GM21360 (cell line): ENCODE measurements around the gene APPL2.

Experiments
- ATAC-seq: cut with Tn5 transposase; IDR thresholded peaks from one replicate; pipeline ENCODE4 v1.9.1; 2021; ENCODE audit warnings: mild to moderate bottlenecking, moderate library complexity; ENCODE audit not compliant: unreplicated experiment

Gene APPL2

GRCh38 chr12:105141320-105141922 is 94.6 kb downstream of the APPL2 start:
- ATAC-seq = no peak

DNA sequence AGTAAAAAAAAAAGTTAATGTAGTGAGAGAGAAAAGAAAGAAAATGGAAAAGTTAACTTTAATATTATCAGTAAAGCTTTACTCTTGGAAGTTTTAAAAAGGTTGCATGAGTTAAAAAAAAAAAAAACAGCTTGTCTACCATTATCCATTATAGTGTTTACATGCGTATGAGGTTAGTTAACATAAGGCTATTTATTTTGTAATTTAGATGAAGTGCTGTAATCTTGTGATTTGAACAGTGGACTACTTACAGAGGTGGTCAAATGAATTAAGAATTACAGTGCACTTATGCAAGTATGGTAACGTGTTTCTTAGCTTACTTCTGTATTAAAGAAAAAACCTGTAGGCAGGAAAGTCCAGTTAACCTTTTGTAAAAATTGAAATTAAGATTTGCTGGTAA is 97.7 kb downstream of the APPL2 start:
- ATAC-seq = no peak
